Forelimb muscle (tissue), 1 donor: ENCODE measurements around the gene GAGE12J. TPM values are rescaled to one million over a fixed set of nuclear protein-coding genes. Genes with fewer than 3 reads are reported as not detected.
"Not testable (repeated sequence)": the region's sequence is repeated elsewhere in the genome, so short reads cannot be mapped to it uniquely, and the experiment has no call there.

Experiments
- DNase-seq: peaks from one replicate; pipeline ENCODE4 v3.0.0-alpha.2; 2013; ENCODE audit warnings: low read depth
- polyA plus RNA-seq: library from polyadenylated mRNA; unstranded; fragments of 120-200 nt; gene quantifications from one replicate; pipeline ENCODE4 v1.2.1, GENCODE V29; 2013; ENCODE audit not compliant: insufficient read length

The GAGE12J gene, protein sequence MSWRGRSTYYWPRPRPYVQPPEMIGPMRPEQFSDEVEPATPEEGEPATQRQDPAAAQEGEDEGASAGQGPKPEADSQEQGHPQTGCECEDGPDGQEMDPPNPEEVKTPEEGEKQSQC
- polyA plus RNA-seq: not detected

DNA sequence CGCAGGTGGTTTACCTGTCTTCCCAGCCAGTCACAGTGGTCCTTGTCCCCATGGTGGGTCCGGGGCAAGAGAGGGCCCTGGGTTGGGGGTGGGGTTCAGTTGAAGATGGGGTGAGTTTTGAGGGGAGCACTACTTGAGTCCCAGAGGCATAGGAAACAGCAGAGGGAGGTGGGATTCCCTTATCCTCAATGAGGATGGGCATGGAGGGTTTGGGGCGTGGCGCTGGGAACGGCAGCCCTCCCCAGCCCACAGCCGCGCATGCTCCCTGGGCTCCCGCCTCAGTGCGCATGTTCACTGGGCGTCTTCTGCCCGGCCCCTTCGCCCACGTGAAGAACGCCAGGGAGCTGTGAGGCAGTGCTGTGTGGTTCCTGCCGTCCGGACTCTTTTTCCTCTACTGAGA is at the start of gene GAGE12J:
Gene GAGE12J, plus strand, starts transcription at position 301 of the 400 bp plus-strand sequence. CDS start 1,157 bp downstream, outside the sequence.
- DNase-seq: not testable (repeated sequence)

DNA sequence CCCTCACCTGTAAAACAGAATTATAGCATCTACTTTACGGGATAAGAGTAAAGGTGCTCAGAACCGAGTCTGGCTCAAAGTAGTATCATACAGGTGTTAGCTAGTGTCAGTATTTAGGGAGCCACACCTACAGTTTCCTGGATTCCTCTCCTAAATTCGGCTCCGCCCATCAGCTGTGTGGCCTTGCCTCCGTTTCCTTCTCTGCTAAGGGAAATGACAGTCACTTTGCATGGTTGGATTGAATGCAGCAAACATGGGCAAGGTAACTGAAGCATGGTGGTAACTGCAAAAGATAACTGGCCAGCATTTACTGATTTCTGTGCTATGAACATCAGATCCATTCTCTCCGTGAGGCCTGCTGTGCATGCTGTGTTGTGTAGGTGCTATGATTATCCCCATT is 49.4 kb upstream of the GAGE12J start:
- no peak for DNase-seq

DNA sequence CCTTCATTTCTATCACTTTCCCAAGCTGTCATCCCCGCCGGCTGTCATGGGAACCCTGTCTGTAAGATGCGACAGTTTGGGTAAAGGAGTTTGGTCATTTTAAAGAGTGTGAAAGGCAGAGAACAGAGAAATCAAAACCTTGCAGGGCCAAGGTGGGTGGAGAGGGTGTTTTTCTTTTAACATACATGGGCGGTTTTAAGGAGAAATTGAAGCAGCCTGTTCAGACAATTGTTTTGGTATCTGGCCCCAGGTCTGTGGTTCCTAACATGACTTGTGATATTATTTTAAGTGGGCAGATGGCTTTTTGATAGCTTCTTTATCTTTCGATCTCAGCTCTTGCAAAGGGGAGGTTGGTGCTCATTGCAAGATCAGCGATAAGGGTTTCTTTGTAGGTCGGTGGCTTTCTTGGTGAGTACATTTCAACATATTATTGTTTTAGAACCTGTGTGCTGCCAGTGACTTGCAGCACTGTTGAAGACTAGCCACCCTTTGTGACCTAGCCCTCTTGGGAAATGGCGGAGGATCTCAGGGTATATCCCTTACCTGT is 48.6 kb upstream of the GAGE12J start:
- DNase-seq: no peak

DNA sequence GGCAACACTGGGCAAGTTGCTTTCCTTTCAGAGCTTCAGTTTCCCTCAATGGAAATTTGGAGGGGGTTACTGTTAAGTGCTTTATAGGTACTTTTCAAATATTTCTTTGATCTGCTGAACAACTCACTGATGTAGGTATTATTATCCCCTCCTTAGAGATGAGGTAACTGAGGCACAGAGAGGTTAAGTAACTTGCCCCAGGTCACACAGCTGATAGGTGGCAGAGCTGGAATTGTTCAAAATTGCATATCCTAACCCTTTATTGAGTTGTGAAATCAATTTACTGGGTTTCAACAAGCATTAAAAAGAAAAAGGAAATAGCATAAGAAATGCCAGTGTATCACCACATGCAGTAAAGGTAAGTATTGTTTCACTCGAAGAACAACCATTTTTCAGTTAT is 45.6 kb upstream of the GAGE12J start:
- DNase-seq: no peak

DNA sequence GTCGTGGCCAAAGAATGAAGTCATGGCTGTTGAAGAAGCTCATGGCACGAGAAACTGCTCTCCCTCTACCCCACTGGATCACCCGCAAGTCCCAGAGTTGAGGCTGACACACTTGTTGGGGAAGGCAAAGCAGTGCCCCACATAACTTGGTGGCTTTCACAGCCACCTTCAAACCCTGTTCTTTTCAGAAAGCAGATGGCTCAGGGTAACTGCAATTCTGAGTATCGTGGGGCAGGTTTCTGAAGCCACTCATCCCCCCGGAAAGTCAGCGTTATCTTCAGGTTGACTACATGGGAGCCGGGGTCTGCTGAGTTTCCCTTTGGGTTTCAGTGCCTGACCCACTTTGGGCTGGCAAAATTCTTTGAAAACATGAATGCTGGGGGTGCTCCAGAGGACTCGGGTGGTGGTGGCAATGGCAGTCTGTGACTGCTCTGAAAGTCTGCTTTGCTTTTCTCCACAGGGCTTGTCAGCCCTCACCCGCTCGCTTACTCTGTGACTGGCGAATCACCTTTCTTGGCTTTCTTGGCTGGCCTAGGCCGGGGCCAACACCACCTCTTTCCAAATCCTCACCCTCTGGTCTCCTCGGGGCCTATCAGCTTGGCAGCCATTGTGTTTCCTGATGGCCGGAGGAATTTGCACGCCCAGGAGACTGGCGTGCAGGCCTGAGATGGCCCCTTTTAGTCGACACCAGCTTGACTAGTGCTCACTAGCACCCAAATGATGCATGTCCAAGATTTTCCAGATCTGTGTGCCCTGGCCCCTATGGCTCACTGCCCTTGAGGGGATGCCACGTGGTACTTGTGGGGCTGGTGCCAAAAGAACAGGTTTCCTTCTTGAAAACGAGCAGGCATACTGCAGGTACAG is 44.9 kb upstream of the GAGE12J start:
- no peak for DNase-seq

DNA sequence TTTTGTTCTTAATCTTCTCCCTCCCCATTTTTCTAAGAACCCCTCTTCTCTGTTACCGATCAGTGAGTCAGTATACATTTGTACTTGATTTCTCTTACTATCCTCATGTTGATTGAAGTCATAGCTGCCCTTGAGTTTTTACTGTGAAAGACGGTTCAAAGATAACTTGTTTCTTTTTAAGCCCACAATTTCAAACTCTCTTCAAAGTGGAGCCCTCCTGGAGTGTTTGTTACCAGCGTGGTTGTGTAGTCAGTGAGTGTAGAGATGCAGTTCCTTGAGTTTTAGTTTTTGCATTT is 44.4 kb upstream of the GAGE12J start:
- DNase-seq: no peak

DNA sequence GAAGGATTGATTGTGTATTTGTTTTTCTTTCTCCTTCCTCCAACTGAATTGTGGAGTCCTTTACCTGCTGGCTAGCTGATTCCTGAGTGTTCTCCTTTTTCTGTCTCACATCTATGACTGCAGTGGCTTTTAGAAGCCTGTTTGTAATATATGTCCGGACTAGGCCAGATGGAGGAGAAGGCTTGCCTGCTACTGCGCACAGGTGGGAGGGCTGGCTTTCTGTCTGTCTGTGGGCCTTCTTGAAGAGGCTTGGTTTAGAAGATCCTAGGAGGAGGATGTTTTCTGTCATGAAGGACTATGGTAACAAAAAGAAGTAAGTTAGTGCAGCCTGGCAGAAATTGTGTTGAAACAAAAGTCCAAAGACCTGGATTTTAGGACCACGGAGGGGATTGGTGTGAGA is 43.8 kb upstream of the GAGE12J start:
- DNase-seq: no peak

DNA sequence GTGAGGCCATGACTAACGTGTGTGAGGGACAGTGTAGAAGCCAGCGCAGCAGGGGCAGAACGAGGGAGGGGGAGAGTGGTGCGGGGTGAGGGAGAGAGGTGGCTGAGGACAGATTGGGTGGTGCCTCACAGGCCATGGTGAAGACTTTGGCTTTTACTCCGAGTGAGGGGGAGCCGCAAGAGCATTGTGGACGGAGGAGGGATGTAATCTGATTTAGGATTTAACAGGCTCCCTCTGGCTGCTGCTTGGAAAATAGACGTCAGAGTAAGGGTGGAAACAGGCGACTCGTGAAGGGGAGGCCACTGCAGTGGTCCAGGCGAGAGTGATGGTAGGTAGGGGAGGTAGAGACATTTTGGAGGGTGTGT is 39.2 kb upstream of the GAGE12J start:
- no peak for DNase-seq

DNA sequence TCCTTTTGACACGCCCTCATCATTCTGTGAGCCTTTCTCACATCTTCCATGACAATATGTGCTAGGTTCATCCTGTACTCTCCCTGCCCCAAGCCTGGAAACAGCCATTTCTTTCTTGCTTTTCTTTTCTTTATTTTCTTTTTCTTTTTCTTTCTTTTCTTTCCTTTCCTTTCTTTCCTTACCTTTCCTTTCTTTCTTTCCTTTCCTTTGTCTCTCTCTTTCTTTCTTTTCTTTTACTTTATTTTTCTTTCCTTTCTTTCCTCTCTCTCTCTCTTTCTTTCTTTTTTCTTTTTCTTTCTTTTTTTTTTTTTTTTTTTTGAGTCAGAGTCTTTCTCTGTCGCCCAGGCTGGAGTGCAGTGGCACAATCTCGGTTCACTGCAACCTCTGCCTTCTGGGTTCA is 37.6 kb upstream of the GAGE12J start:
- DNase-seq: no peak

DNA sequence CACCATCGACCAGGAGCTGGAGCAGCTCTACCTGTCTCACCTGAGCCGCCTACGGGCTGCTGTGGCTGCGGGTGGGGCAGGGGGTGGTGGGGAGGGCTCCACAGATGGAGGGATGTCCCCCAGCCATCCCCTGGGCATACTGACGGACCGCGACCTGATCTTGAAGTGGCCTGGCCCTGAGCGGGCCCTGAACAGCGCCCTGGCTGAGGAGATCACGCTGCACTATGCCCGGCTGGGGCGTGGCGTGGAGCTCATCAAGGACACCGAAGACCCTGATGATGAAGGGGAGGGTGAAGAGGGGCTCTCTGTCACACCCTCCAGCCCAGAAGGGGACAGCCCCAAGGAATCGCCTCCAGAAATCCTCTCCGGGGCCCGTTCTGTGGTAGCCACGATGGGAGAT is 35.7 kb upstream of the GAGE12J start:
- no peak for DNase-seq

DNA sequence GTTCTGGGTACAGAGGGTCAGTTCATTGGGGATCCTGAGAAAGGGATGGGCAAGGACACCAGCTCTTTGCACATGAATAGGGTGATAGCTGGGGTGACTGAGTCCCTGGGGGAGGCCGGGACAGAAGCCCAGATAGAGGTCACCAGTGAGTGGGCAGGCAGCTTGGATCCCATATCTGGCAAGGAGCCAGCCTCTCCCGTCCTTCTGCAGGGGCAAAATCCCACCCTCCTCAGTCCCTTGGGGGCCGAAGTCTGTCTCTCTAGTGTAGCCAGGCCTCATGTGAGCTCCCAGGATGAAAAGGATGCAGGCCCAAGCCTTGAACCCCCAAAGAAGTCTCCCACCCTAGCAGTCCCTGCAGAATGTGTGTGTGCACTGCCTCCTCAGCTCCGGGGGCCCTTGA is 35.3 kb upstream of the GAGE12J start:
- no peak for DNase-seq

DNA sequence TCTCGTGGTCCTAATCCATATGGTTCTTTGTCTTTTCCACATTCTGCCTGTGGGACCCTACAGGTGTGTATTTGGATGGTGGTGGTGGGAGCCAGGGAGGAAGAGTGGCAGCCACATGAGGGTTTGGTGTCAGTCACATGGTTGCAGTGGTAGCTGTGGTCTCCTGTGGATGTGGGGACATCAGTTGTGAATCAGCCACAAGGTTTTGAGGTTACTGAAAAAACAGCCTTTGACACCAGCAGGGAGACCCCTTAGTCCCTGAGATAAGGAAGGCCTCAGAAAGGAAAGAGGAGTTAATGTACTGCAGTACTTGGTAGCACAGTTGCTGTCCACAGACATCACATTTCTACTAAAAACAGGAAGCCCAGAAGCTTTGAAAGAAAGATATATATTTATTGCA is 34.2 kb upstream of the GAGE12J start:
- DNase-seq: no peak

DNA sequence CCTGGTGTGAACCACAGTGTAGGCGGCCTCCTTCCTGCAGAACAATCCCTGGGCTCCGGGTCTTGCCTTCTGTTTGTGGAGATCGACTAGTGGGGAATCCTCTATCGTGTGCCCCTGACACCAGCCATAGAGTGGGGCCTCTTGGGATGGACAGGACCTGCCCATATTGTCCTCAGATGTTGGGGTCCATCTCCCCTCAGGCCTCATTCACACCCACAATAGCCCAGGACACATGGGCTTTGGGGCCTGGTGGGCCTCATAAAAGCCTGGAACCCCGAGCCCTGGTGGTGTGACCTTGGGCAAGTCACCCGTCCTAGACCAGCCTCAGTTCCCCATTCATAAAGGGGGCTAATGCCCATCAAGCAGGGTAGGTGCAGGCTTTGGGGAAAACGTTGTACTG is 31.6 kb upstream of the GAGE12J start:
- no peak for DNase-seq

DNA sequence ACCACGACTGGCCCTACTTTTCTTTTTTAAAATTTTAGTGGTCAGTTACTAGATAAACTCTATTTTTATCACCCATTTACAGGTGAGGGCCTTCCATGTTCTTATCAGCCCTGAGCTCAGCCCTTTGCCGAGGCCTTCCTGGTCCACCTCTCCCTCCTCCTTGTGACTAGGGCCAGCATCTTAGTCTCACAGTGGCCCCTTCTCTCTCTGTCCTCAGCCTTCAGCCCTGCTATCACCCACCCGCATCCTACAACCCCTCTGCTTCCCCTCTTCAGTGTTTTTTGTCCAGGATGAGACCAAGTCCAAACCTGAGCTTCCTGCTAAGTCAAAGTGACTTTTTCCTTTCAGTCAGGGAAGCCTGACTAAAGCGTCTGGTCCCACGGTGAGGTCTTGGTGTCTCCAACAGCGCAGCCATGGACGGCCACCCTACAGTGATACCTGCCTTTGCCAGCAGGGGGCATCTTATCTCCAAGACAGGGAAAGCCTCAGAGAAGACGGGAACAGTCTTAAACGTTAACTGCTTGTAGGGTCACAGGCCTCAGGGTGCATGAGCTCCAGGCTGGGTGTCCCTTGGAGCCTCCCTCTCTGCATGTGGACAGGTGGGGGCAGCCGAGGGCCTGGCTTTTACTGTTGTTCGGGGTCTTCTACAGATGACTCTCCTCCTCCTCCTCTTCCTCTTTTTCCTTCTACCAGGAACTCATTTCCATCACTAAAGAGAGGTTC is 30.1 kb upstream of the GAGE12J start:
- no peak for DNase-seq

DNA sequence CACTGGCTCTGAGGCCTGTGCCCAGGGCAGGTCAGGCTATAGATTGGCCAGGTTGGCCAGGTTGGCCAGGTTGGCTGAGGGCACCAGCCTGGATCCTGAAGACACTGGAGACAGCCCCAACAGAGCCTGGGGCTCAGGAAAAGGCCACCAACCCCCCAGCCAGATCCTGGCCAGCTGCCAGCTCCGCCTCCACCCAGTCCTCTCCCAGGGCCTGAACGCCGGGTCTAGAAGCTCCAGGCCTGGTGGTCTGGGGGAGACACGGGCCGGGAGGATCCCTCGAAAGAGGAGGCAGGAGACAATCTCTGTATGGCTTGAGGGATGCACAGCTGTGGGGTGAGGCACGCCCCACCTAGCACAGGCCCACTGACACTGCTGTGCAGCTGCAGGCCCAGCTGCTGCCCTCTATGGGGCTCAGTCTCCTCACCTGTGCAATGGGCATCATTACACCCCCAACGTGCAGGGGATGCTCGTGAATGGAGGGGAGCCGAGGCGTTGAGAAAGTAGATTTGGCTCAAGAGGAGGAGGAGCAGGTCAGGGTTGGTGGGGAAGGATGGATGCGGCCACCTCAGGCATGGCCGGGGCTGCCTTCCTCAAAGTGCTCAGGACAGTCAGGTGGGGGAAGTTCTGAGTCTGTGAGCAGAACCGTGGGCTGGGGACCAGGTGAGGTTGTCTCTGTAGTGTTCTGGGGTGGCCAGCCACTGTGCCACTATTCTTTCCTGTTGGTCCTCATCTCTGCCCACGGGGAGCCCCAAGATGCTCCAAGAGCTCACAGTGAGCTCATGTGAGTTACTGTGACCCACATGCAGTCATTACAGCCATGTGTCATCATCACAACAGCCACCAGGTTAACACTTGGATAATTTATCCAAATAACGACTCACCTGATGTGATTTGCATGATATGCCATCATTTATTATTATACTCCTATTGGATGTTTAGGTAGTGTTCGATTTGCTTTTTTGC is 29.2 kb upstream of the GAGE12J start:
- no peak for DNase-seq

DNA sequence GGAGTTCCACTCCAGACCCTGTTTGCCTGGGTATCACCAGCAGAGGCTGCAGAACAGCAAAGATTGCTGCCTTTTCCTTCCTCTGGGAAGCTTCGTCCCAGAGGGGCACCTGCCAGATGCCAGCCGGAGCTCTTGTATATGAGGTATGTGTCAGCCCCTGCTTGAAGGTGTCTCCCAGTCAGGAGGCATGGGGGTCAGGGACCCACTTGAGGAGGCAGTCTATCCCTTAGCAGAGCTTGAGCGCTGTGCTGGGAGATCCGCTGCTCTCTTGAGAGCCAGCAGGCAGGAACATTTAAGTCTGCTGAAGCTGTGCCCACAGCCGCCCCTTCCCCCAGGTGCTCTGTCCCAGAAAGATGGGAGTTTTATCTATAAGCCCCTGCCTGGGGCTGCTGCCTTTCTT is 22.5 kb upstream of the GAGE12J start:
- DNase-seq: not testable (repeated sequence)

DNA sequence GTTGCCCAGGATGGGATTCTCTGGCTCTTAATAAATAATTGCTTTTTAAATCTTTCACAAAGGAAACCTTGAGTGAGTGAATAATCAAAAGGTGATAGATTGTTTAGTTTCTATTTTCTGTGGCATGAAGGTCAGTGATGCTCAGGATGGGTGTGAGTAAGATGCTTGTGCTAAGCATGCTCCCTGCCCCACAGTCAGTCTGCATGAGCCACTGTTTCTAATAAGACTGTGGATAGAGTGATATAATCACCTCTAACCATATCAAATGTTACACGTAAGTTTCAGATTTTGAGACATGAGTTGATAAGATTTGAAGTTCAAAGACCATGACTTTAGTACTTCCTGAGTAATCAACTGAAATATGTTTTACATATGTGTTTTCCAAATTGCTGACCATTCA is 21.1 kb upstream of the GAGE12J start:
- no peak for DNase-seq

DNA sequence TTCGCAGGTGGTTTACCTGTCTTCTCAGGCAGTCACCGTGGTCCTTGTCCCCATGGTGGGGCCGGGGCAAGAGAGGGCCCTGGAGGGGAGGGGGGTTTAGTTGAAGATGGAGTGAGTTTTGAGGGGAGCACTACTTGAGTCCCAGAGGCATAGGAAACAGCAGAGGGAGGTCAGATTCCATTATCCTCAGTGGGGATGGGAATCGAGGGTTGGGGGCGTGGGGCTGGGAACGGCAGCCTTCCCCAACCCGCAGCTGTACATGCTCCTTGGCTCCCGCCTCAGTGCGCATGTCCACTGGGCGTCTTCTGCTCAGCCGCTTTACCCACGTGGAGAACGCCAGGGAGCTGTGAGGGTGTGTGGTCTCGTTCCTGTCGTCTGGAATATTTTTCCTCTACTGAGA is 18.5 kb upstream of the GAGE12J start, which contains the start of gene GAGE10:
Gene GAGE10, plus strand, starts transcription at position 301 of the 400 bp plus-strand sequence. CDS start 1,214 bp downstream, outside the sequence.
- DNase-seq: no peak

DNA sequence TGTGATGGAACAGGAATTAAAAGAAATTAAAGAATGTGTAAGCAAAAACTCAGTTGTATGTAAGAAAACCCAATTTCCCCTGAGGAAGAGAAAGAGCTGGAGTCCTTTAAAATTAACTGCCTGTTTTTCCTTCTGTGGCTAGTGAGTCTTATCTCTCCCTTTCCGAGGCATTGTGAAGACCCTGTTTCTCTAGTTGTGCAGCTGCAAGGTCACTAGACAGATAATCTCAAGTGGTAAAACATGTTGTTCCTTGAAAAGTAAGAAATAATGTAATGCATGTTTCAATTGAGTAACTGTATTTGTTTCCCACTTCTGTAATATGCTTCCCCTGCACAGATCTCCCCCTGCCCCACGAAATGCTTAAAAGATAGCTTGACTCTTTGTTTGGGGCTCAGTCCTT is 14.1 kb upstream of the GAGE12J start:
- DNase-seq: not testable (repeated sequence)

DNA sequence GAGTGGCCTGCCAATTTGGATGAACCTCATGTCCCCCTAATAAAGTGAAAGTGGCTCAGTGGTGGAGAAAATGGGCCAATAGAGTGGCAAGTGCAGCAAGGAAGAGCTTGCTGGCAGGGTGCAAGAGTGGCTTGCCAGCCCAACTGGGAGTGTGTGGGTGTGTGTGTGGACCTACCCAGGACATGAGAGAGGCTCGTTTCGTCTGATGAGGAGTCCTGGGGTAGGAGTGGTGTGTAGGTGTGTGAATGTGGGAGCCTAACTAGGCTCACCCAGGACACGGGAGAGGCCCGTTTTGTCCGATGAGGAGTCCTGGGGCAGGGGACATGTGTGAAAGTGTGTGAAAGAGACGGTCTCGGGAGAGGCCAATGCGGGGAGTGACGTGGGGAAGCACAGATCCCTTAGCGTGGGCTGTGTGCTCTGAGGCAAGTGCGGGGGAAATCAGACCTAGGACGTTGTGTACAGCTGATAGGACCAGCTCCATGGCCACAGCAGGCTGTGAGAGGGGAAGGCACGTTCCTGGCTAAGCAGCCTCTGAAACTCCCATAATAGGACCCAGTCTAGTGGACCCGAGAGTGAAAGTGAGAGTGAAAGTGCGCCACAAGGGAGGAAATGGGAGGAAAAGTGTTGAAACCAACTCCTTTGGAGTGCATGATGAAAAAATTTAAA is 13.1 kb upstream of the GAGE12J start:
- no peak for DNase-seq

DNA sequence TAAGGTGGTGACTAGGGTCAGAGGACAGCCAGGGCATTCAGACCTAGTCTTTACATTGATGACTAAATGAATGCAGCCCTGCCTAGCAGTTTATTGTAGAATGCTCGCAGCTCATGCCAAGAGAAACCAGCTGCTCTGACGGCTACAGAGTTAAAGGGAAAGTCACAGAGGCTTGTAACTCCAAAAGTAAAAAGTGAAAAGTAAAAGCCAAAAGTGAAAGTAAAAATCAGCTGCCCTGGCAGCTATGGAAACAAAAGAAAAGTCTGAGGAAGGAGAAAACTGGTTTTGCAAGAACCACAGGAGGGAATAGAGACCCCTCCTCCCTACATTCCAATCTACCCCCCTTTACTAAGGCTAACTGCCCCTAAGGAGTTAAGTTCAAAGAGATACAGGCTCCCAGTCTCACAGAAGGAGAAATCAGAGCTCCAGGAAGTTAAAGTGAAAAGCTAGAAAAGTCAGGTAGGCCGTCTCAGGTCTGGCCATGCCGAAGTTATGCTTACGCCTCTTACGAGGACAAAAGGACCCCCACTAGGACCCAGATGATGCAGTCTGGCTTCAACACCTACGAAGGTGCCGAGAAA is 12.3 kb upstream of the GAGE12J start:
- DNase-seq: no peak
